SU-DHL-6 (cell line): ENCODE measurements around the gene SFMBT2.

Source experiments
- CTCF ChIP-seq: fragments of 200-600 bp; sonication (generic); IDR thresholded peaks from one replicate; pipeline ENCODE4 v1.5.1; 2017; ENCODE audit warnings: antibody characterized with exemption, mild to moderate bottlenecking, low read length, moderate library complexity; ENCODE audit not compliant: insufficient read depth, poor library complexity, severe bottlenecking
- EZH2phosphoT487 ChIP-seq: fragments of 200-600 bp; sonication (generic), shearing (Covaris generic); conservative IDR thresholded peaks from 2 replicates; pipeline ENCODE4 v1.6.1; 2018; ENCODE audit warnings: mild to moderate bottlenecking, antibody characterized with exemption, low read length, moderate library complexity, mixed read lengths

GRCh38 chr10:7405637-7406036 lies 5.2 kb downstream of the SFMBT2 start:
- no peak for TF ChIP-seq CTCF
- TF ChIP-seq EZH2phosphoT487: no peak
